Medulla oblongata (tissue), 1 donor: Measurements from ENCODE around the gene IGF2R.
"Not testable (repeated sequence)": the region's sequence is repeated elsewhere in the genome, so short reads cannot be mapped to it uniquely, and the experiment has no call there.

Experiments
- DNase-seq: peaks from one replicate; pipeline ENCODE4 v3.0.0-alpha.2; 2015; ENCODE audit errors: extremely low spot score

Gene IGF2R

GRCh38 chr6:160101277-160102205 is 132.7 kb downstream of the IGF2R start:
- no peak for DNase-seq

DNA sequence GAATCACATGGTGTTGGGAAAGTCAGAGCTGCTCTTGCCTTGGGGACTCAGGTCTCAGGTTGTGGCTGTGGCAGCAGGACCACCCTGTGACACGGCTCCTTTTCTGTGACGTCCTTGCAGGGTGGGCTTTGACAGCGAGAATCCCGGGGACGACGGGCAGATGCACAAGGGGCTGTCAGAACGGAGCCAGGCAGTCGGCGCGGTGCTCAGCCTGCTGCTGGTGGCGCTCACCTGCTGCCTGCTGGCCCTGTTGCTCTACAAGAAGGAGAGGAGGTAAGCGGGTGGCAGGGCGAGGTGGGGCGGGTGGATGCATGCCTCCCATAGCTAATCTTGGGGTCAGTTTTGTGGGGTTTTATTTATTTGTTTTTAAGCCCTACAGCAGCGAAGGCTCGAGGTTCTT is 133.5 kb downstream of the IGF2R start:
- DNase-seq: no peak

GRCh38 chr6:160102956-160103824 is 134.3 kb downstream of the IGF2R start:
- DNase-seq: peak; percentile 17

DNA sequence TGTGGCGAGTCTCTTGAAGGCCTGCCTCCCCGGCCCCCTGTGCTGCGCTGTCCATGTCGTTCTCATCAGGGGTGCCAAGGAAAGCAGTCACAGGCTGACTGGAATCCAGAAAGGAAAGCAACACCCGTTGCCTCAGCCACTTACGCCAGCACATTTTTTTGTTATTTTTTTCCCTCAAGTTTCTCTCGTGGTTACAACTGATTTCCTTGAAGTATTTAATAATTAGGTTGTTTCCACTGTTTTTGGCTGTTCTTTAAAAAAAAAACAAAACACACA is 134.9 kb downstream of the IGF2R start:
- DNase-seq: peak; percentile 27

- DNase-seq: no peak
Observed at GRCh38 chr6:160104821-160105517, 136.1 kb downstream of the IGF2R start.

DNA sequence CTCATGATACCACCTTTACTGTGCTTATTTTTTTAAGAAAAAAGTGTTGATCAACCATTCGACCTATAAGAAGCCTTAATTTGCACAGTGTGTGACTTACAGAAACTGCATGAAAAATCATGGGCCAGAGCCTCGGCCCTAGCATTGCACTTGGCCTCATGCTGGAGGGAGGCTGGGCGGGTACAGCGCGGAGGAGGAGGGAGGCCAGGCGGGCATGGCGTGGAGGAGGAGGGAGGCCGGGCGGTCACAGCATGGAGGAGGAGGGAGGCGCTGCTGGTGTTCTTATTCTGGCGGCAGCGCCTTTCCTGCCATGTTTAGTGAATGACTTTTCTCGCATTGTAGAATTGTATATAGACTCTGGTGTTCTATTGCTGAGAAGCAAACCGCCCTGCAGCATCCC is 137.1 kb downstream of the IGF2R start:
- no peak for DNase-seq

- DNase-seq: no peak
Observed at GRCh38 chr6:160106701-160107100, 137.8 kb downstream of the IGF2R start.

DNA sequence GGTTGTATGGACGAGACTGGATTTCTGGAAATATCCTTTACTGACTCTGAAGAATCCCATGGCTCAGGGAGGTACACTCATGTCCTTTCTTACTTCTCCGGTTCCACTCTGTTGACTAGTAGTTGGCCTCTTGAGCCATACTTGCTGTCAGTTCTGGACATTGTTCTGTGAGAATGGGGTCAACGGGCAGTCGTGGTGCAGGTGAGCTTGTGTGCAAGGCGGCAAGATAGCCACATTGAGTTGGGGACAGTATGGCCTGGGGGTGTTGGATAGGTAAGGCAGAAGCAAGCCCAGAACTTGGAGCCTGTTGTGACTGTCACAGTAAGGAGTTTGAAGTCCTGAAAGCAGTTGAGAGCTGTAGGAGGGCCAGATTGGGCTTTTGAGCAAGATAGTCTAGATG is 139.2 kb downstream of the IGF2R start:
- no peak for DNase-seq

DNA sequence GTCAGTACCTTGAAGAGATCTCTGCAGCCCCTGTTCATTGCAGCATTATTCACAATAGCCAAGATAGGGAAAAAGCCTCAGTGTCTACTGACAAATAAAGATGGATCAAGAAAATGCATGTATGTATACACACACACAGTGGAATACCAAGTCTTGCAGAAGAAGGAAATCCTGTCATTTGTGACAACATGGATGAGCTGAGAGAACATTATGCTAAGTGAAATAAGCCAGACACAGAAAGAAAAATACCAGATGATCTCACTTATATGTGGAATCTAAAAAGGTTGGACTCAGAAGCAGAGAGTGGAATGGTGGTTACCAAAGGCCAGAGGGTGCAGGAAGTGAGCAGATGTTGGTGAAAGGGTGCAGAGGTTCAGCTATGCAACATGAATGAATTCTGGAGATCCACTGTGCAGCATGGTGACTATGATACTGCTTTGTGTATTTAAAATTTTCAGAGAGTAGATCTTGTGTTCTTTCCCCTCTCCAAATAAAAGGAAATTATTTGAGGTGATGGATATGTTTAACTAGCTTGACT is 141.8 kb downstream of the IGF2R start:
- no peak for DNase-seq

DNA sequence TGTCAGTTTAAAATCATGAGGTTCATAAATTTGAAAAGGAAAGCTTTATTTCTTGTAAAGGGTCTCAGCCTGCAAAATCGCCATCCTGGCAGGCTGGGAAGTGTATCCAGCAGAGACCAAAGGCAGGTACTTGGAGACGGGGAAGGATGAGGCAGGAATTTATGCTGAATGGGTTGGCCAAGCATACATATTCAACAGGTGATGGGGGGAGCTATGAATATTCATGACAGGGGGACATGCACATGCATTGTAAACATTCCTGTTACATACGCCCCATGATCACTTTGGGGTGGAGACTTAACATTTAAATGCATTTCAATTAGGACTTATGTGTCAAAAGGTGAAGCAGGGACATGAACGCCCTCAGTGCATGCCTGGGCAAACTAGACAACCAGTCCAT is 142.9 kb downstream of the IGF2R start:
- DNase-seq: no peak

DNA sequence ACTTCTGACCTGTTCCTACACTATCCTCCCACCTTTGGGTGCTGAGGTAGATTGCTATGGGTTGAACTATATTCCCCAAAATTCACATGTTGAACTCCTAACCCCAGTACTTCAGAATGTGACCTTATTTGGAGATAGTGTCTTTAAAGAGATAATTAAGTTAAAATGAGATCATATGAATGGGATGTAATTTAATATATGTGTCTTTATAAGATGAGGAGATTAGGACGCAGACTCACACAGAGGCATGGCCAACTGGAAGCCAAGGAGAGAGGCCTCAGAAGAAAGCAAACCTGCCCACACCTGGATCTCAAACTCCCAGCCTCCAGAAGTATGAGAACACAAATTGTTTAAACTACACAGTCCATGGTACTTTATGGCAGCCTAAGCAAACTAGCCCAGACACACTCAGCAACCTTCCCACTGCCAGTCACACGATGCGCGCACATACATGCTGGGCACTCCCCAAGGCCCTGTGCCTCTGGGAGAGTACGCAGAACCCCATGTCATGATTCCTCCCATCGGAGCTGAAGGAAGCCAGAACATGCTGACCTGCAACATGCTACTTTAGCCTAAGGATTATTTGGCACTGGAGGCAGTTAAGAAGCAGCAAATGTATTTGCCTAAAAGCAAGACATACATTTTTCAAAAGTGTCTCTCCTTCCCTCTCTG is 143.9 kb downstream of the IGF2R start:
- DNase-seq: no peak

- not testable (repeated sequence) for DNase-seq
Observed at GRCh38 chr6:160114536-160114935, 145.7 kb downstream of the IGF2R start.

GRCh38 chr6:160115421-160115820 is 146.5 kb downstream of the IGF2R start:
- no peak for DNase-seq

GRCh38 chr6:160116411-160116810 is 147.5 kb downstream of the IGF2R start:
- no peak for DNase-seq

GRCh38 chr6:160117137-160117536 is 148.3 kb downstream of the IGF2R start:
- DNase-seq: no peak

DNA sequence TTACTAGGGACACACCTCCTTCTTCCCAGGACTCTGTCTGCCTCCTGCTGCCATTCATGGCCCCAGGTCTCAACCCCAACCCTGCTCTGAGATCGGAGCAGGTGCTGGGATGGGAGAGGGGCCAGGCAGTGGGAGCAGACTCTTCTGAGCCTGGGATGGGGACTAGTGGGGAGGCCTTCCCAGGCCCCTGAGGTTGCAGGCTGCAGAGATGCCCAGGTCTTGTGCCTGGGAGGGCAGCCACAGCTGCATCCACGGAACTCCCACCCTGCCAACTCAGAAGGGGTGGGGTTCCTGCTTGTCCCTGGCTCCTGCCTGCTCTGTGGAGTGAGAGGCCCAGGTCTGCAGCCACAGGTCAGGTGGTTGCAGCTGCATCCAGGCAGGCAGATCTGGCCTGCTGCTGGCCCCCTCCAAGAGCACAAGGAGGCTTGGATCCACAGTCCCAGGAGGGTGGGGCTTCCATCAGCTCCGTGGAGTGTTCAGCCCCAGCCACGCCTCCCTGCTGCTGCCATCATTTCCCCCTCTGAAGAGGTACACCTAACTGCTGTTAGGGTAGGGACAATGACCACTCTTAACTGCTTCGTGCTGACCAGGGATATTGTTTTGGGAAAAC is 149.8 kb downstream of the IGF2R start:
- DNase-seq: no peak

- no peak for DNase-seq
Observed at GRCh38 chr6:160120087-160120486, 151.2 kb downstream of the IGF2R start.

- DNase-seq: no peak
Observed at GRCh38 chr6:160121558-160121957, 152.7 kb downstream of the IGF2R start, which contains the start of gene SLC22A1. TSS of gene SLC22A1 (plus strand) at chr6:160121815. CDS start at chr6:160121936, 121 bp downstream.

DNA sequence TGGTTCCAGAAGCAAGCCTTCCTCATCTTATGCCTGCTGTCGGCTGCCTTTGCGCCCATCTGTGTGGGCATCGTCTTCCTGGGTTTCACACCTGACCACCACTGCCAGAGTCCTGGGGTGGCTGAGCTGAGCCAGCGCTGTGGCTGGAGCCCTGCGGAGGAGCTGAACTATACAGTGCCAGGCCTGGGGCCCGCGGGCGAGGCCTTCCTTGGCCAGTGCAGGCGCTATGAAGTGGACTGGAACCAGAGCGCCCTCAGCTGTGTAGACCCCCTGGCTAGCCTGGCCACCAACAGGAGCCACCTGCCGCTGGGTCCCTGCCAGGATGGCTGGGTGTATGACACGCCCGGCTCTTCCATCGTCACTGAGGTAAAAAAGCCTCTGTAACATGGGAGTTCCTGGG is 153.1 kb downstream of the IGF2R start:
- no peak for DNase-seq

DNA sequence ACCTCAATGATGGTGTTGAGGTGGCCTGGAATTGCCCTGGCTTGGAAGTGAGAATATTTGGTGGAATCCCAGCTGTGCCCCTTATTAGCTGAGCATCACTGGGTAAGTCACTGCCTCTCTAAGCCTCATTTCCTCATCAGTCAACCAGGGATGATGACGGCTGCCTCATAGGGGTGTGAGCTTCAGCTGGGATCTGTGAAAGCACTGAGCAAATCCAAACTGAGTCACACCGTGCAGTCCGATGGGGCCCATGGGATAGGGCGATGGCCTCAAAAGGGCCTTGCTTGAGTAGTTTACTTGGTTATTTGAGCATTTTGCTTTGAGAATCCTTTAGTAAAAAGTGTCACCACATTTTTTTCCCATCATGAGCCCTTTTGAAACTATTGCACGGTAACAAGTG is 153.9 kb downstream of the IGF2R start:
- DNase-seq: no peak

- DNase-seq: no peak
Observed at GRCh38 chr6:160124007-160124406, 155.1 kb downstream of the IGF2R start.
